ENCODE results near the gene MAPK6. TPM values are rescaled to one million over a fixed set of nuclear protein-coding genes. Genes with fewer than 3 reads are reported as not detected.

Gene MAPK6
- total RNA-seq, 1 experiment from 2014 or later, result 56.4 TPM

- Histone ChIP-seq H3K4me3 (ENCODE audit: low read depth, low read length, poor library complexity, severe bottlenecking) (no peak overlapping the region), H3K27ac (ENCODE audit: low read depth, low read length, poor library complexity, severe bottlenecking) (no peak overlapping the region), H3K36me3 (ENCODE audit: insufficient read depth, low read length, poor library complexity, severe bottlenecking) (peaks cover 85% of the 10 kb centered on the region), H3K9me3 (ENCODE audit: low read depth, low read length, poor library complexity, severe bottlenecking) (no peaks in the 10 kb centered on the region), H3K4me1 (ENCODE audit: insufficient read depth, low read length, poor library complexity, severe bottlenecking) (no peaks in the 10 kb centered on the region), H3K27me3 (replicated peaks; ENCODE audit: insufficient read depth, low read depth, low read length, poor library complexity) (no peaks in the 10 kb centered on the region)
- TF ChIP-seq, protein P1, sequence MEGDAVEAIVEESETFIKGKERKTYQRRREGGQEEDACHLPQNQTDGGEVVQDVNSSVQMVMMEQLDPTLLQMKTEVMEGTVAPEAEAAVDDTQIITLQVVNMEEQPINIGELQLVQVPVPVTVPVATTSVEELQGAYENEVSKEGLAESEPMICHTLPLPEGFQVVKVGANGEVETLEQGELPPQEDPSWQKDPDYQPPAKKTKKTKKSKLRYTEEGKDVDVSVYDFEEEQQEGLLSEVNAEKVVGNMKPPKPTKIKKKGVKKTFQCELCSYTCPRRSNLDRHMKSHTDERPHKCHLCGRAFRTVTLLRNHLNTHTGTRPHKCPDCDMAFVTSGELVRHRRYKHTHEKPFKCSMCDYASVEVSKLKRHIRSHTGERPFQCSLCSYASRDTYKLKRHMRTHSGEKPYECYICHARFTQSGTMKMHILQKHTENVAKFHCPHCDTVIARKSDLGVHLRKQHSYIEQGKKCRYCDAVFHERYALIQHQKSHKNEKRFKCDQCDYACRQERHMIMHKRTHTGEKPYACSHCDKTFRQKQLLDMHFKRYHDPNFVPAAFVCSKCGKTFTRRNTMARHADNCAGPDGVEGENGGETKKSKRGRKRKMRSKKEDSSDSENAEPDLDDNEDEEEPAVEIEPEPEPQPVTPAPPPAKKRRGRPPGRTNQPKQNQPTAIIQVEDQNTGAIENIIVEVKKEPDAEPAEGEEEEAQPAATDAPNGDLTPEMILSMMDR (conservative IDR thresholded peaks at IDR 0.05; ENCODE audit: low read depth, low read length), result no peak
- TF ChIP-seq EZH2 (IDR thresholded peaks at IDR 0.05; ENCODE audit: borderline replicate concordance, low read depth, low read length, poor library complexity, severe bottlenecking), result no peak
- DNase-seq (ENCODE audit: low spot score), result no peak
- ChIA-PET CTCF (no interaction called here), POLR2A (ENCODE audit: low non-redundant PET) (no interaction called here)
- intact Hi-C loops (cut with micrococcal nuclease; ENCODE audit: unreplicated experiment), result no loop called here
- no TSS peak for BruUV-seq (replicated peaks)
Measured at GRCh38 chr15:52060501-52060900, 41.5 kb downstream of the MAPK6 start.

DNA sequence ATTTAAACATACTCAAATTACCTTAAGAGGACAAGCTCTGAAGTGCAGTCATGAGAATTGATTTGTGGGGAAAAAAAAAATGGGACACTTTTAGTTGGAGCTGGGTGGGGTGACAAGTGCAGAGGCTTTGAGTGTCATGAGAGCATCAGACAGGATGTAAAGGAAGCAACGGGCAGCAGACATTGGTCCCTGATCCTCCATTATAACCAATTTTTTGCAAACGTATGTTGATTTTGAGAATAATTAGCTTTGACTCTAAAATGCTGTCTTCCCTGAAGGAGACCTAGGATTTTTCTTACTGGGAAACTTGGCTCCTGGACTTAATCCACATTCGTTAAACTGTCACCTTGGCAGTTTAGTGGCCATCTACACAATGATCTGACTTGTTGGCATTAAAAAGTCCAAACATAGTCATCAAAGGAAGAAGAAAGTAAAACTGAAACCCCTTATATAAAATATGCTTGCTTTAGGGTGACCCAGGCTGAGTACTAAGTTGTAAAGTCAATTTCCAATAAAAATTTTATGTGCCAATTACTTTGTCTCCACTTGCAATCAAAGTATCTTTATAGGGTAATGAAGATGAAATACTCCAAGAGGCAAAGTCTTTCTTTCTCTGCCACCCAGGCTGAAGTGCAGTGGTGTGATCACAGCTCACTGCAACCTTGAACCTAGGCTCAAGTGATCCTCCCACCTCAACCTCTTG lies 48.0 kb downstream of the MAPK6 start:
- intact Hi-C loops (cut with micrococcal nuclease; ENCODE audit: unreplicated experiment), result loop anchor here (5.0 kb wide), 1 partner anchor 45 kb away; no protein-coding TSS in a partner anchor
- ChIA-PET POLR2A (ENCODE audit: low non-redundant PET) (no interaction called here), CTCF (no interaction called here)
- H3K27me3 ChIP-seq (replicated peaks; ENCODE audit: insufficient read depth, low read depth, low read length, poor library complexity), result no peaks in the 10 kb centered on the region
- TF ChIP-seq, protein P1 (conservative IDR thresholded peaks at IDR 0.05; ENCODE audit: low read depth, low read length), result no peak
- TF ChIP-seq EZH2 (IDR thresholded peaks at IDR 0.05; ENCODE audit: borderline replicate concordance, low read depth, low read length, poor library complexity, severe bottlenecking), result no peak
- no peak for DNase-seq (ENCODE audit: low spot score)
- no peak overlapping the region for H3K4me3 ChIP-seq (ENCODE audit: low read depth, low read length, poor library complexity, severe bottlenecking)
- no peaks in the 10 kb centered on the region for H3K4me1 ChIP-seq (ENCODE audit: insufficient read depth, low read length, poor library complexity, severe bottlenecking)
- no TSS peak for BruUV-seq (replicated peaks)
- no peaks in the 10 kb centered on the region for H3K9me3 ChIP-seq (ENCODE audit: low read depth, low read length, poor library complexity, severe bottlenecking)
- peaks cover 32% of the 10 kb centered on the region for H3K36me3 ChIP-seq (ENCODE audit: insufficient read depth, low read length, poor library complexity, severe bottlenecking)
- H3K27ac ChIP-seq (ENCODE audit: low read depth, low read length, poor library complexity, severe bottlenecking), result no peak overlapping the region

DNA sequence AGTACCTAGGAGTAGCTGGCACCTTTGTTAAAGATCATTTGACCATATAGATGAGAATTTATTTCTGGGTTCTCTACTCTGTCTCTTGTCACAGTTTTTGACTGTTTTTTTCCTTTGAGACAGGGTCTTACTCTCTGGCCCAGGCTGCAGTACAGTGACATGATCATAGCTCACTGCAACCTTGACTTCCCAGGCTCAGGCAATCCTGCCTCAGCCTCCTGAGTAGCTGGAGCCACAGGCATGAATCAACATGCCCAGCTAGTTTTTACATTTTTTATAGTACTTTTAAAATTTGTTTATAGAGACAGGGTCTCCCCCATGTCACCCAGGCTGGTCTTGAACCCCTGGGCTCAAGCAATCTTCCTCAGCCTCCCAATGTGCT lies 48.5 kb downstream of the MAPK6 start:
- ChIA-PET CTCF (no interaction called here), POLR2A (ENCODE audit: low non-redundant PET) (no interaction called here)
- H3K9me3 ChIP-seq (ENCODE audit: low read depth, low read length, poor library complexity, severe bottlenecking), result no peaks in the 10 kb centered on the region
- intact Hi-C loops (cut with micrococcal nuclease; ENCODE audit: unreplicated experiment), result loop anchor here (5.0 kb wide), 1 partner anchor 45 kb away; no protein-coding TSS in a partner anchor
- BruUV-seq (replicated peaks), result no TSS peak
- H3K4me1 ChIP-seq (ENCODE audit: insufficient read depth, low read length, poor library complexity, severe bottlenecking), result no peaks in the 10 kb centered on the region
- H3K27ac ChIP-seq (ENCODE audit: low read depth, low read length, poor library complexity, severe bottlenecking), result no peak overlapping the region
- DNase-seq (ENCODE audit: low spot score), result no peak
- peaks cover 26% of the 10 kb centered on the region for H3K36me3 ChIP-seq (ENCODE audit: insufficient read depth, low read length, poor library complexity, severe bottlenecking)
- no peak overlapping the region for H3K4me3 ChIP-seq (ENCODE audit: low read depth, low read length, poor library complexity, severe bottlenecking)
- no peak for TF ChIP-seq EZH2 (IDR thresholded peaks at IDR 0.05; ENCODE audit: borderline replicate concordance, low read depth, low read length, poor library complexity, severe bottlenecking)
- TF ChIP-seq, protein P1 (conservative IDR thresholded peaks at IDR 0.05; ENCODE audit: low read depth, low read length), result no peak
- no peaks in the 10 kb centered on the region for H3K27me3 ChIP-seq (replicated peaks; ENCODE audit: insufficient read depth, low read depth, low read length, poor library complexity)
